Measurements from ENCODE around the gene AMT.
A peak's percentile ranks its signal among the peaks of the same experiment; 100 is the strongest.
"Not testable (repeated sequence)": the region's sequence is repeated elsewhere in the genome, so short reads cannot be mapped to it uniquely, and the experiment has no call there.

The AMT gene

DNA sequence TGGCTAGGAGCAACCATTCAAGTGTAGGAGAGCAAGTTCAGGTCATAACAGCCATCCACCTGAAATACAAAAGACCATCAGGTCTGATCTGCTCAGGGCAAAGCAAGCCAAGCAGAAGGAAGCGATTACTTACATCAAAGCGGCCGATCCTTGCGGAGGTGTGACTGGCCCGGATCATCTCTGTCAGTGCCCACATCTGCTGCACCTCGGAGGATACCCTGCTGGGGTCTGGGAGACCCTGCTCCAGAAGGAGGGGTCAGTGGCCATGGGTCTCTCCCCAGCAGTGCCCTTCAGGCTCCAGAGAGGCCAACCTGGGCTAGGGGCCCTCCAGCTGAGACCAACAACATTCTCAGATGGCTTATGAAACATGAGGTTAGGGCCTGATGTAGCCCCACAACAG is 2.5 kb upstream of the AMT start:
- no peak for DNase-seq (ENCODE audit: low read depth)

DNA sequence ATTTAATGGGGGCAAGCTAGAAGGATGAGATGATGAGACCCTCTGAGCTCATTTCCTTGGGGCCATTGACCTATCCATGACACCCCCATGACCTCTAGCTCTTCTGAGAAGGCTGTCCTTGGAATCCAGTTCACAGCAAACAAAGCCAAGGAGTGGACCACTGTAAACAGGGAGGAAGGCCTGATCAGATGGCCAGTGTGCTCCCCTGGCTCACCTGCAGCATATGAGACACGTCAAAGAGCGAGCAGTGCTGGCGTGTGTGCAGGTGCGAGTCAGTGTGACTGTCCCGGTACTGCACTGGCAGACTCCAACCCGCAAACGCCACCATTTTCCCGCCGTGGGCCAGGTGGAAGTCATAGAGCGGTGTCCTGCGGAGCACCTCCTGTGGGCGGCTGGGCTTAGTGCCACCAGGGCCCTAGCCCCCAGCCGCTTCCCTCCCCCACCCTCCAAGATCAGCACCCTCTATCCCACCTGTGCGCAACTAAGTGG is 339 bp downstream of the AMT start:
- no peak for DNase-seq (ENCODE audit: low read depth)

DNA sequence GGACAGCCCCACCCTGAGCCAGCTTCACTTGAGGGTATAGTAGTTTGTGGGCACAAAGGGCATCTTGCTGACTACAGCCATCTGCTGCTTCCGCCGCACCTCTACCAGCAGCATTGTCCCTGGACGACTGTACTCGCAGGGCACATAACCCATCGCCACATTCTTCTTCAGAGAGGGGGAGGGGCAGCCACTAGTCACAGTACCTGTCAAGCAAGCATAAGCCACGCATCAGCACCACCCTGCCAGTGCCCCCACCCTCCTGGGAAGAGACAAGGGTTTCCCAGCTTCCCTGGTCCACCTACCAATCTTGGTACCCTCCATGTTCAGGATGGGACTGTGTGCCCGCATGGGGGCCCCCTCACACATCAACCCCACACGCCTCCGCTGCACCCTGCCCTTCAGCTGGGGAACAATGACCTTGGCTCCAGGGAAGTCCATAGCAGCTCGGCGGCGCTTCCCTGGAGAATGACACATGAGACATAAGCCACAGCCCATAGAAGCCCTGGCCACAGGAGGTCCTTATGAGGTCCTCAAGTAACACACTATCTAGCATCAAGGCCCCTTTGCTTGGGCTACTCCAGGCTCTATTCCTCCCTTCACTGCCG is 4.7 kb downstream of the AMT start:
- DNase-seq (ENCODE audit: low read depth), result no peak

DNA sequence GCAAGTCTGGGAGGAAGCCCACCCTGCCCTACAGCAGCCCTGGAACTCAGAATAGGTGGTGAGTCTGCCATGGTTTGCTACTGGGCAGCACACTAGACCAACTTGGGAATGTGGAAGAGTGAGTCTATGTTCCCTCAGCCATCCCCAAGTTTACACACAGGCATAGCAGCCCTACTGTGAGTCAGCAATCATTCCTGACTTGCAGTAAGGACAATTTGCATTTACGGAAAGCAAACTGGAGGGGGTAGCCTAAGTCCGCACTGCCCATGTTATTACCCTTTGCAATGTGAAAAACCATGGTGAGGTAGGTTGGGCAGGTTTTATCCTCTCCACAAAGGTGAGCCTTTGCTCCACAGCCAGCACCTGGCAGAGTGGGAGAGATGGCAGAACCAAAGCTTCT is 5.4 kb downstream of the AMT start:
- no peak for DNase-seq (ENCODE audit: low read depth)

DNA sequence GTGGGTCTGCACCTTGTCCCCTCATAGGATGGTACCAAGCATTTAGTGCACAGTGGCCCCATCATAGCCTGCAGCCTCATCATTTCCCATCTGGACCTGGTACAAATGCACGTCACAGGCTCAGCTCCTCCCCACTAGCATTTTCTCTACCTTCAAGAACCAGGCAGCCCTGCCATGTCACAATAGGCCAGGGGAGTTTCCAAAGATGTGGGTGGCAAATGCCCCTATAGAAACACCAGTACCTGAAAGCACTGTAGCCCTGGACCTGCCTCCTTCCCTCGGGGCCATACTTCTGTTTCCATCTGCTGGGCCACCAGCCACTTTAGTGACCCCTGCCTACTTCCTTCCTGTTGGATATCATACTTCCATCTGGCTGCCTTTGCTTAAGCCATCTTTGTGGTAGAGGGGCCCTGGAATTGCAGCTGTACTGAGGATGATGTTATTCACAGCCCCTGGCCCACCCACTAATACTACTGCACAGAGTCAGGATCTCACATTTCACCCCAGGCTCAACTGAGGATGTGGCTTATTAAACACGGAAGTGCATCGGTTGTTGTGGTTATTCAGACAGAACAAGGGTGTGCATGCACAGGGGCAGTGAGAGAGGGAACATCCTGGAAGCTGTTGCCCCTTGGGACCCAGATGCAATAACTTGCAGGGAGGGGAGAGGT is 6.2 kb downstream of the AMT start:
- peak; percentile 49 for DNase-seq (ENCODE audit: low read depth)

DNA sequence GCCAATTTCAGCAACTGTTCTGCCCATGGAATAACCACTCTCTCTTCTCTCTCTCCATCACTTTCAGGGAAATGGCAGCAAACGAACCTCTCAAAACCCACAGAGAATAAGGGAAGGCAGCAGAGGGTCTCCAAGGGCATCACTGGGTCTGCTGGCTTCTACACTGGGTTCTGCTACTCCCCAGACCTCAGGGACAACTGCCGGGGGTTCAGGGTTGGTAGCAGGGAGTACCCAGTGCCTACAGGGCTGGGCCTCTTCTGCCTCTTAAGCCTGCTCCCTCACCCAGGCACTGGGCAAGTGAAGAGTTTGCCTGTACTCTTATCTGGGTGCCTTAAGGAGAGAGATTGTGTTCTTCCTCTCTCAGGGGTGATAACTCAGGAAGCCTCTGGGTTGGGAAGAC is 7.5 kb downstream of the AMT start:
- DNase-seq (ENCODE audit: low read depth), result no peak

DNA sequence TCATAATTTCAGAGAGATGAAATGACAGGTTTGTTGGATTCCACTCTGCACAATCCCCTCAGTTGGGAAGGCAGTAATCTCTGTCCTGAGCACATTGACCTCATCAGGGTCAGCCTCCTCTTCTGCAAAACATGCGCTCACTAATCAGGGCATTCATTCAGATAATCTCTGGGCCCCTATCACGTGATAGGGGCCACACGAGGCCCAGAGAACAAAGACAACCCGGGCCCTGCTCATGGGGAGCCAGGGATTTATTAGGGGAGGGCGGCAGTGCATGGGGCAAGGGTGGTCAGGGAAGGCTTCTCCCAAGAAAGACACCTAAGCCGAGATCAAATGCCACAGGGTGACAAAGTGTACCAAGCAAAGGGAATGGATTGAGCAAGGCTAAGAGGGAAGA is 8.9 kb downstream of the AMT start:
- DNase-seq (ENCODE audit: low read depth), result no peak

DNA sequence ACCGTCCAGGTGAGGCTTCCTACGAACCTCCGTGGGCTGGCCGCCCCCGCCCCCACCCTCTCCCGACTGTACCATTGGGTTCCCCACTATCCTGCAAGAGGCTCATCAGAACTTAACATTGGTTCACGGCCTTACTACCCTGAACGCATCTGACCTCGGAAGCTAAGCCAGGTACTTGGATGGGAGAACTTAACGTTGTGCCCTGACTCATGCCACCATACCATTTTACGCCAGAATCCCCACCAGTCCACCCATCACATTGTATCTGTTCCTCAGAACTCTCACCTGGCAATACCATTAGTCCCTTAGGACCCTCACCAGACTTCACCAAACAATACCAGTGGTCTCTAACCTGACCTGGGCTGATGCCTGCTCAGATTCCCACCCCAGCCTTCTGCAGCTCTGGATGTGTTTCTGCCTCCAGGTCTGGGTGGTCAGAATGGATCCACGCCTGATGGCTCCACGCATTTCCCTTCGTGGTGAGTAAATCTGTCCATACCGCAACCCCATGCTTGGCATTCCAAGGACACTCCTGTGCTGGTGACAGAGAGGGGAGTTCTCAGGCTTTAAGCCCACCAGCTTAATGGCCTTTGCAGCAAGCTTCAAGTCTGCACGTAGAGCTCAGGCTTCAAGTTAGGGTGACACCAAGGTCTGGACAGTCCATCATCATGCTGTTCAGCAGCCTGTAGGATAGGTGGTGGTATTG is 9.5 kb downstream of the AMT start:
- no peak for DNase-seq (ENCODE audit: low read depth)

DNA sequence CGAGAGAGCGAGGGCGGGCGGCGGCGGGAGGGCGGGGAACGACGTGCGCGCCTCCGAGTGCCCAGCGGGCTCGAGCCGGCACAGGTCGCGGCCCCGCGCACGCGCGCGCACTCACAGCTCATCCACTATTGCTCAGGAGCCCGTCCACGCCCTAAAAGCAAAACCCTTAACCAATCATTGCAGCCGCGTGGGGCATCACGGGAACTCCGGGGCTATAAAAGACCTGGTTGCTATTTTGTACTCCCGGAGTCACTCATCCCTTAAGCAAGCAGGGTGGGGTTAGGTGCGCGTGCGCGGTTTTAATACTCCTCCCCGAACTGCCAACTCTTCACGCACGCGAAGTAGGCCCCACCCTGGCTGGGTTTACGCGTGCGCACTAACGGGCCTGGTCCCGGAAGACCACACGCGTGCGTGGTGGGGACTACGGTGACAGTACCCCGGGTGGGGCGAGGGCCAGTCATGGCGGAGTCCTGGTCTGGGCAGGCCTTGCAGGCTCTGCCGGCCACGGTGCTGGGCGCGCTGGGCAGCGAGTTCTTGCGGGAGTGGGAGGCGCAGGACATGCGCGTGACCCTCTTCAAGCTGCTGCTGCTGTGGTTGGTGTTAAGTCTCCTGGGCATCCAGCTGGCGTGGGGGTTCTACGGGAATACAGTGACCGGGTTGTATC is 10.2 kb downstream of the AMT start, which contains the start of the genes RHOA and TCTA:
Gene RHOA, minus strand, starts transcription at position 9 of the 664 bp plus-strand sequence. CDS start 36,387 bp downstream, outside the sequence.
Gene TCTA, plus strand, starts transcription at position 456 of the 664 bp plus-strand sequence. Its CDS starts 4 bp downstream, at position 460.
- peak; percentile 98 for DNase-seq (ENCODE audit: low read depth)

DNA sequence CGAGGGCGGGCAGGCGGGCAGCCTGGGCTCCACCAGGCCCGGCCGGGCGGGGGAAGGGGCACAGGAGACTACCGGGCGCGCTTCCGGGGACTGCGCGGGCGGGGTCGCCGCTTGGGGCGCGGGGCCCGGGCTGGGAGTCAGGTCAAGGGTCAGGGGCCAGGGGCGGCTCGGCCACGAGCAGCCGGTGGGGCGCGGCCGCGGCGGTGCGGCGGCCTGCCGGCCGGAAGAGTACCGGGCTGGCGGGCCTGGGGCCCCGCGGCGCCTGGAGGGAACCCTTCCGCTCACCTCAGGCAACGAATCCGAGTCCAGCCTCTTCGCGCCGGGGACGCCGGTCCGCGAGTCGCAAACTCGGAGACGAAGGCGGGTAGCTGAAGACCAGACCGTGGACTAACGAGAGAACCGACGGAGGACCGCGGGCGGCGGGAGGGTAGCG is 10.7 kb downstream of the AMT start:
- peak; percentile 31 for DNase-seq (ENCODE audit: low read depth)

DNA sequence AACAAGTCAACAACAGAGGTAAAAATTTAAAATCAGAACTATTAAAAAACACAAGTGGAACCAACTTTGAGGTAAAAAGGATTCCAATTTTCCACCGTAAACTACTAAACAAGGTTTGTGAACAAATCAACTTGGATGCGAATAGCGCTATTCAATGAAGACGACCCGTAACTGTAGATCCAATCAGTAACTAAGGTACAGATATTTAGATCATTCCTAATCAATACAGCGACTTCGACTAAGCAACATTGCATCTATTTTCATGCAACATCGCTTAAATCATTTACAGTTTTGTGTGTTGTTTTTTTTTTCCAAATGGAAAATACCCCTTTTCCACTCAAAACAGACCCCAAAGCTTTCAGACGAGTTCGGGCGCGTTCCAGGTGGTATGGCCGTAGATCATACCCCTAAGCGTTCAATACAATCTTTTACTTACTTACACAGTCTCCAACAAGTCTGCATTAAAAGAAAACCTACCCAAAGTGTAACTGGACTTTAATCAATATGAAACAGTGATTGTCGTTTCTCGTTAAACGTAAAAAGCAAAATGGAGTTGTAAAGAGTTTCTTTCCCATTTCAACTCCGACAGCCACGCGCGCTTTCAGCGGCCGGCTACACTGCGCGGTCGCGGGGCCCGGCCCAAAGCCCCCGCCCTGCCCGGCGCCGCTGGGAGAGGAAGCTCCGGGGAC is 11.3 kb downstream of the AMT start:
- DNase-seq (ENCODE audit: low read depth), result no peak

DNA sequence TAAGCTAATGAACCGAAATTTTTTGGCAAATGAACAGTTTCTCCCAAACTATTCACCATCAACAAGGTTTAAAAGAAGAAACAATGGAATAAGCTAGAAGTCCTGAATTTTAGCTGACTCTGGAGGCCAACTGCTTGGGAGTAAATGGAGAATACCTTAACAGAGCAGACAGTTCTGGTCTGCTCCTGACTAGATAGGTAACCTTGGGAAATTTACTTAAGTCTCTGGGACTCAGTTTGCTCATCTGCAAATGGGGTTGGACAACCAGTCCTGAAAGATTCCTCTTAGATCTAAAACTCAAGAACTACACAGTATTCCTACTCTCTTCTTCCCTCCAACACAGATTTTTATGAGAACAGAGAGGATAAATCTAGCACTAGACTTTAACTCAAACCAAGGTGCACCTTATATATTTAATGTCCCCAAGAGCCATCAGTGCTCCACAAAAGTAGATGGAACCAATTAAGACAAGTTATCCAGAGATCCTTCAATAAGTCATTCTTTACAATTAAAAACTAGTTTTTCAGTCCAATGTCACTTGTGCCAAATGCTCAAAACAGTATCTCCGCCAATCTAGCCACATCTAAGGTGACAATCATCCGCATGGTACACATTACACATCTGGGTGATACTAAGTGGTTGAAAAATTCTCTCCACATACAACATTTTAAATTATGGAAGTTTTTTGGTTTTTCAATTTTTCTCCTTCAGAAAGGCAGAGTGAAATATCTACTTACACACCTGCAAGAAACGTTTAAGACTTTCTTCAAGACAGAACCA is 12.0 kb downstream of the AMT start:
- no peak for DNase-seq (ENCODE audit: low read depth)

DNA sequence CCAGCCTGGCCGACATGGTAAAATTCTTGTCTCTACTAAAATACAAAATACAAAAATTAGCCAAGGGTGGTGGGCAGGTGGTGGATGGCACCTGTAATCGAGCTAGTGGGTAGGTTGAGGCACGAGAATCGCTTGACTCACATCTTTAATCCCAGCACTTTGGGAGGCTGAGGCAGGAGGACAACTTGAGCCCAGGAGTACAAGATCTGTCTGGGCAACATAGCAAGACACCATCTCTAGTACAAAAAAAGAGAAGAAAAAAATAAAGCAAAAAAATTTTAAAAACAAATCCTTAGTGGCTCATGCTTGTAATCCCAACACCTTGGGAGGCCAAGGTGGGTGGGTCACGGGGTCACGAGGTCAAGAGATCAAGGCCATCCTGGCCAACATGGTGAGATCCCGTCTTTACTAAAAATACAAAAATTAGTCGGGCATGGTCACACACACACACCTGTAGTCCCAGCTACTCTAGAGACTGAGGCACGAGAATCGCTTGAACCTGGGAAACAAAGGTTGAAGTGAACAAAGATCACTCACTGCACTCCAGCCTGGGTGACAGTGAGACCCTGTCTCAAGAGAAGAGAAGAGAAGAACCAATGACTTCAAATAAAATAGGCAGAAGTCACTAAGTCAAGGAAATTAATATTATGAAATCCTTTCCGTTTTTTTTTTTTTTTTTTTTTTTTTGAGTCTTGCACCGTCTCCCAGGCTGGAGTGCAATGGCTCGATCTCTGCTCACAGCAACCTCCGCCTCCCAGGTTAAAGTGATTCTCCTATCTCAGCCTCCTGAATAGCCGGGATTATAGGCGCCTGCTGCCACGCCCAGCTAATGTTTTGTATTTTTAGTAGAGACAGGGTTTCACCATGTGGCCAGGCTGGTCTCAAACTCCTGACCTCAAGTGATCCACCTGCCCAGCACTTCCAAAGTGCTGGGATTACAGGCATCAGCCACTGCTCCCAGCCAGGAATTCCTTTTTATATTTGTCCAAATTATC is 15.4 kb downstream of the AMT start:
- no peak for DNase-seq (ENCODE audit: low read depth)

DNA sequence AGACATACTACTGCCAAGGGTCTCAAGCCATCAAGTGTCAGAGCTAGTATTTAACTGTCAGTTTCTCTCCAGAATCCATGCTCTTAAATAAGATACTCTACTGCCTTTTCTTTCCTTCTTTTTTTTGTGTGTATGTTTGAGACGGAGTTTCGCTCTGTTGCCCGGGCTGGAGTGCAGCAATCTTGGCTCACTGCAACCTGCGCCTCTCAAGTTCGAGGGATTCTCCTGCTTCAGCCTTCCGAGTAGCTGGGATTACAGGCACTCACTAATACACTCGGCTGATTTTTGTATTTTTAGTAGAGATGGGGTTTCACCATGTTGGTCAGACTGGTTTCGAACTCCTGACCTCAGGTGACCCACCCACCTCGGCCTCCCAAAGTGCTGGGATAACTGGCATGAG is 16.7 kb downstream of the AMT start:
- DNase-seq (ENCODE audit: low read depth), result not testable (repeated sequence)

DNA sequence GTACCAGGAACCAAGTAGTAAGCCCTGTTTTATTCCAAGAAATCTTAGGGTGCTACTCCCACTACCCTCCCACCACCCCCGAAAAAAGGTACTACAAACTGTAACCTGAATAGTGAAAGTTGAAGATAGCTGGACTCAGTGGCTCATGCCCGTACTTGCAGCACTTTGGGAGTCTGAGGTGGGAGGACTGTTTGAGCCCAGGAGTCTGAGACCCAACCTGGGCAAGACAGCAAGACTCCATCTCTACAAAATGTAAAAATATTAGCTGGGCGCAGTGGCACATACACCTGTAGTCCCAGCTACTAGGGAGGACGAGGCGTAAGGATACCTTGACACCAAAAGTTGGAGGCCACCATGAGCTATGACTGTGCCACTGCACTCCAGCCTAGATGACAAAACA is 18.4 kb downstream of the AMT start:
- DNase-seq (ENCODE audit: low read depth), result no peak

DNA sequence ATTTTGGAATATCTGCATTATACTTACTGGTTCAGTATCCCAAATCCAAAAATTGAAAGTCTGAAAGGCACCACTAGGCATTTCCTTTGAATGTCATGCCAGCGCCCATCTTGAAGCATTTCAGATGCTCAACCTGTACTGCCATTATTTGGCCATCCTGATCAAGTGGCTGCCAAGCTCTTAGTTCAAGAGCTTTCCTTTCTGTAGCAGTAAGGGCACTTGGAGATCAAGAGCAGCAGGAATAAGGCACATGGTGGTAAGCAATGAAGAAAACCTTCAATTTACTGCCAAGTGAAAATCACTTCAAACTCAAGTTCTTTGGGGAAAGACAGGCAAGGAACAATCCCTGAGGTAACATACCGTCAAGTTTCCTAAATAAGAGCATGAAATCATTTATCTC is 20.5 kb downstream of the AMT start:
- no peak for DNase-seq (ENCODE audit: low read depth)

DNA sequence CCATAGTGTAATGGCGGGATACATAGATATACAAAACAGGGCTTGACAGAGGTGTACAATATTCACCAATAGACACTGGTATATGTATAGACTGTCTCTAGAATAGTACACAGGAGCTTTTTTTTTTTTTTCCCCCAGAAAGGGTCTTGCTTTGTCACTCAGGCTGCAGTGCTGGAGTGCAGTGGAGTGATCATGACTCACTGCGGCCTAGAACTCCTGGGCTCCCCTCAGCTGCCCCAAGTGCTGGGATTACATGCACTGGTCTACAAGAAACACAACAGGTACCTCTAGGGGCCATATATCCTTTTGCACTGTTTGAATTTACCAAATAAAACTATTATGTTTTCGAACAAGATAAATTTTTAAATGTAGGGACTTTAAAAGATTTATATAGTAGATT is 22.8 kb downstream of the AMT start:
- DNase-seq (ENCODE audit: low read depth), result no peak

DNA sequence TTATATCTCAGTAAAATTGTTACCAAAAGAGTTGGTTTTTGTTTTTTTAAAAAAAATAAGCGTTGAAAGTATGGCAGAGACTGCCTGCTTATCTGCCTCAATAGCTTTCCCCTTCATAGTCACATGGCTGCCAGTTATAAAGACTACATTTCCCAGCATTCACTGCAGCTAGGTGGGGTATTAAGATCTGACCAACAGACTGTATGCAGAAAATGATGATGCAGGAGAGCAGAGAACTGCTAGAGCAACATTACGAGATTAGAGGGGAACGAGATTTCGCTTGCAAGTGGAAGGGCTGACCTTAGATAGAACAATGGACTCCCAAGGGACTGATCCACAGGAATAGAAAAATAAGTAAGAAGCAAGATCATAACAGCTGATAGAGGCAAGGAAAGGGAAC is 24.8 kb downstream of the AMT start:
- no peak for DNase-seq (ENCODE audit: low read depth)

DNA sequence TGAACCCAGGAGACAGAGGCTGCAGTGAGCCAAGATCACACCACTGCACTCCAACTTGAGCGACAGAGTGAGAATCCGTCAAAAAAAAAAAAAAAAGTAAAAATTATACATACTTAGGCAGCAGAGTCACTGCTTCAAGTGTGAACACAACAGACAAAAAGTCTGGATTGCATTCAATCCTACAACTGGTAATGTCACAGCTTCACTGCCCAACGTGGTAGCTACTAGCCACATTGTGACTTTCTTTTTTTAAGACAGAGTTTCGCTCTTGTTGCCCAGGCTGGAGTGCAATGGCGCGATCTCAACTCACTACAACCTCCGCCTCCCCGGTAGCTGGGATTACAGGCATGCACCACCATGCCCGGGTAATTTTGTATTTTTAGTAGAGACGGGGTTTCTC is 31.0 kb downstream of the AMT start:
- not testable (repeated sequence) for DNase-seq (ENCODE audit: low read depth)

DNA sequence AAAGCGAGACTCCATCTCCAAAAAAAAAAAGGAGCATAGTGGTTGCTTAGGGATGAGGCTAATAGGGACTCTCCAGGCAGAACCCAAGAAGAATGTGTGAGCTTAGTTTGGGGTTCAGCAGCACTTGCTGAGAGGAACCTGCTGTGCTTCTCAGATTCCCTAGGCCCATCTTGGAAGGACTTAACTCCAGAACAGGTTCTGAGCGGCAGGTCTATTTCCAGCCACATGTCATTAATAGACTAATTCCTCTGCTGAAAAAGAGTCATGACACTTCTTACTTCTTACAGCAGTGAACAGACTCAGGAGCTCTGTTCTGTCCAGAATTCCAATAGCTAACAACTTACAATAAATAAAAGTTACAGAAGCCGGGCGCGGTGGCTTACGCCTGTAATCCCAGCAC is 33.0 kb downstream of the AMT start:
- no peak for DNase-seq (ENCODE audit: low read depth)
